ENCODE results near the gene MSTN. TPM values are rescaled to one million over a fixed set of nuclear protein-coding genes. Genes with fewer than 3 reads are reported as not detected.
"Not testable (repeated sequence)": the region's sequence is repeated elsewhere in the genome, so short reads cannot be mapped to it uniquely, and the experiment has no call there.

The MSTN gene
- total RNA-seq, 1 donor from 2014 or later: 0.18 TPM

GRCh38 chr2:190020720-190021119 lies 41.8 kb downstream of the MSTN start:
- ATAC-seq (no peak), DNase-seq (no peak)
- H3K27me3 ChIP-seq (ENCODE audit: low read depth): no peaks in the 10 kb centered on the region
- no peak overlapping the region for H3K27ac ChIP-seq
- H3K9me3 ChIP-seq: peaks cover 13% of the 10 kb centered on the region
- intact Hi-C loops (cut with DNase I): no loop called here
- TF ChIP-seq CTCF (IDR thresholded peaks at IDR 0.05): no peak
- no peaks in the 10 kb centered on the region for H3K36me3 ChIP-seq
- no peak overlapping the region for H3K4me3 ChIP-seq
- H3K4me1 ChIP-seq: no peaks in the 10 kb centered on the region

- ATAC-seq (no peak), DNase-seq (no peak)
- no peak for TF ChIP-seq CTCF (IDR thresholded peaks at IDR 0.05)
- intact Hi-C loops (cut with DNase I): no loop called here
- no peak overlapping the region for H3K4me3 ChIP-seq
- H3K27me3 ChIP-seq (ENCODE audit: low read depth): no peaks in the 10 kb centered on the region
- H3K4me1 ChIP-seq: no peaks in the 10 kb centered on the region
- no peak overlapping the region for H3K27ac ChIP-seq
- no peaks in the 10 kb centered on the region for H3K36me3 ChIP-seq
- peaks cover 13% of the 10 kb centered on the region for H3K9me3 ChIP-seq
These were observed 44.7 kb downstream of the MSTN start for GRCh38 chr2:190017837-190018236.

- ATAC-seq; DNase-seq; H3K4me3 ChIP-seq; H3K27ac ChIP-seq; H3K4me1 ChIP-seq; intact Hi-C loops (cut with DNase I); H3K27me3 ChIP-seq (ENCODE audit: low read depth); H3K36me3 ChIP-seq: not testable (repeated sequence)
- peaks cover 13% of the 10 kb centered on the region for H3K9me3 ChIP-seq
These were observed 46.6 kb downstream of the MSTN start for GRCh38 chr2:190015969-190016368.

Measured in lower lobe of right lung (tissue), 2 donors.